ENCODE results near the gene RGS18.
"Not testable (repeated sequence)": the region's sequence is repeated elsewhere in the genome, so short reads cannot be mapped to it uniquely, and the experiment has no call there.

The RGS18 gene

GRCh38 chr1:192158181-192158580 is at the start of gene RGS18:
RGS18 (plus strand) TSS chr1:192158462; CDS start chr1:192158638, 176 bp downstream.
- no peak for DNase-seq

GRCh38 chr1:192109576-192109975 is 48.7 kb upstream of the RGS18 start:
- DNase-seq, result no peak

- DNase-seq, result no peak
Observed at GRCh38 chr1:192115000-192115399, 43.3 kb upstream of the RGS18 start.

GRCh38 chr1:192118881-192119405 is 39.3 kb upstream of the RGS18 start:
- no peak for DNase-seq

GRCh38 chr1:192119701-192120100 is 38.6 kb upstream of the RGS18 start:
- no peak for DNase-seq

- DNase-seq, result no peak
Observed at GRCh38 chr1:192122668-192123067, 35.6 kb upstream of the RGS18 start.

- no peak for DNase-seq
Observed at GRCh38 chr1:192123212-192123611, 35.0 kb upstream of the RGS18 start.

GRCh38 chr1:192126030-192126619 is 32.1 kb upstream of the RGS18 start:
- DNase-seq, result no peak

- DNase-seq, result no peak
Observed at GRCh38 chr1:192130175-192130574, 28.1 kb upstream of the RGS18 start.

- DNase-seq, result not testable (repeated sequence)
Observed at GRCh38 chr1:192130865-192131264, 27.4 kb upstream of the RGS18 start.

- no peak for DNase-seq
Observed at GRCh38 chr1:192131914-192132313, 26.3 kb upstream of the RGS18 start.

- no peak for DNase-seq
Observed at GRCh38 chr1:192133350-192133926, 24.8 kb upstream of the RGS18 start.

- no peak for DNase-seq
Observed at GRCh38 chr1:192140382-192140781, 17.9 kb upstream of the RGS18 start.

GRCh38 chr1:192147221-192147620 is 11.0 kb upstream of the RGS18 start:
- DNase-seq, result no peak

GRCh38 chr1:192147696-192148095 is 10.6 kb upstream of the RGS18 start:
- DNase-seq, result no peak

GRCh38 chr1:192151176-192151575 is 7.1 kb upstream of the RGS18 start:
- no peak for DNase-seq

- DNase-seq, result no peak
Observed at GRCh38 chr1:192153276-192153675, 5.0 kb upstream of the RGS18 start.

GRCh38 chr1:192157067-192157466 is 1.2 kb upstream of the RGS18 start:
- DNase-seq, result no peak

GRCh38 chr1:192159014-192159413 is 752 bp downstream of the RGS18 start:
- DNase-seq, result no peak

GRCh38 chr1:192159781-192160180 is 1.5 kb downstream of the RGS18 start:
- no peak for DNase-seq

GRCh38 chr1:192160196-192160595 is 1.9 kb downstream of the RGS18 start:
- DNase-seq, result no peak

- DNase-seq, result no peak
Observed at GRCh38 chr1:192161976-192162375, 3.7 kb downstream of the RGS18 start.

GRCh38 chr1:192162376-192162775 is 4.1 kb downstream of the RGS18 start:
- DNase-seq, result no peak

- not testable (repeated sequence) for DNase-seq
Observed at GRCh38 chr1:192165002-192165401, 6.7 kb downstream of the RGS18 start.

- DNase-seq, result no peak
Observed at GRCh38 chr1:192167011-192167410, 8.7 kb downstream of the RGS18 start.

All from NCI-H1105 treated with DMSO at 0.1 percent for 48 hours (cell line).